Measurements from ENCODE around the gene LINS1.
A peak's percentile ranks its signal among the peaks of the same experiment; 100 is the strongest.

Gene LINS1

DNA sequence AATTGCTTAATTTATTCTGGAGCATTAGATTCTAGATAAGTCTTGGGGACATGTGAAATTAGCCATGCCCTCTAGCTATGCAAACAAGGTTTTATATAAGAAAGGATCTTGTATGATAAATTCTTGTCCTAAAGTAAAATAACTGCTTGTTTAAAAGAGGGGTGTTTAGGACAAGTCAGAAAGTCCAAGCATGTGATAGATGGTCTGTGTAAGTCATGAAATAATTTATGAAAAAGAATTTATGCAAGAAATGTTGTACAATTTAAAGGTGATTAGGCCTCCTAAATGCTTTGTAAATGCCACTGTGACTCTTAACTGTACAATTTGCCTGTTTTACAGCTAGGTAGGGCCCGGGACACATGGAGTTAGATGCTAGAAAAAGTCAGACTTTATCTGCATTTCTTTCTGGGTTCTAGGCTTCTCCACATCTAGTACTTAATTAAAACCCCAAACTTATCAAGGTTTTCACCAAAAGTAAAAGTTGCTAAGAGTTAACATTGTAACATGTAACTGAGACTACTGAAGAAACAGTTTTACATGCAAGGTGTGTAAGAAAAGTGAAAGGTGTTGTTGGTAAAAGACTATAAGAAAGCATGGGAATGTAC lies 13.2 kb downstream of the LINS1 start:
- no peak overlapping the region for H3K4me3 ChIP-seq (ENCODE audit: low read depth in 1 of 2, low read length in 1 of 2)
- H3K9me3 ChIP-seq, result peaks cover 12% of the 10 kb centered on the region
- TF ChIP-seq, protein P1, sequence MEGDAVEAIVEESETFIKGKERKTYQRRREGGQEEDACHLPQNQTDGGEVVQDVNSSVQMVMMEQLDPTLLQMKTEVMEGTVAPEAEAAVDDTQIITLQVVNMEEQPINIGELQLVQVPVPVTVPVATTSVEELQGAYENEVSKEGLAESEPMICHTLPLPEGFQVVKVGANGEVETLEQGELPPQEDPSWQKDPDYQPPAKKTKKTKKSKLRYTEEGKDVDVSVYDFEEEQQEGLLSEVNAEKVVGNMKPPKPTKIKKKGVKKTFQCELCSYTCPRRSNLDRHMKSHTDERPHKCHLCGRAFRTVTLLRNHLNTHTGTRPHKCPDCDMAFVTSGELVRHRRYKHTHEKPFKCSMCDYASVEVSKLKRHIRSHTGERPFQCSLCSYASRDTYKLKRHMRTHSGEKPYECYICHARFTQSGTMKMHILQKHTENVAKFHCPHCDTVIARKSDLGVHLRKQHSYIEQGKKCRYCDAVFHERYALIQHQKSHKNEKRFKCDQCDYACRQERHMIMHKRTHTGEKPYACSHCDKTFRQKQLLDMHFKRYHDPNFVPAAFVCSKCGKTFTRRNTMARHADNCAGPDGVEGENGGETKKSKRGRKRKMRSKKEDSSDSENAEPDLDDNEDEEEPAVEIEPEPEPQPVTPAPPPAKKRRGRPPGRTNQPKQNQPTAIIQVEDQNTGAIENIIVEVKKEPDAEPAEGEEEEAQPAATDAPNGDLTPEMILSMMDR (IDR thresholded peaks at IDR 0.05), result no peak
- H3K27ac ChIP-seq, result no peak overlapping the region
- H3K4me1 ChIP-seq (ENCODE audit: control insufficient read depth in 1 of 2, insufficient read depth in 1 of 2, low read depth in 1 of 2, low read length in 1 of 2), result no peaks in the 10 kb centered on the region
- H3K27me3 ChIP-seq, result no peaks in the 10 kb centered on the region
- H3K36me3 ChIP-seq, result no peaks in the 10 kb centered on the region

DNA sequence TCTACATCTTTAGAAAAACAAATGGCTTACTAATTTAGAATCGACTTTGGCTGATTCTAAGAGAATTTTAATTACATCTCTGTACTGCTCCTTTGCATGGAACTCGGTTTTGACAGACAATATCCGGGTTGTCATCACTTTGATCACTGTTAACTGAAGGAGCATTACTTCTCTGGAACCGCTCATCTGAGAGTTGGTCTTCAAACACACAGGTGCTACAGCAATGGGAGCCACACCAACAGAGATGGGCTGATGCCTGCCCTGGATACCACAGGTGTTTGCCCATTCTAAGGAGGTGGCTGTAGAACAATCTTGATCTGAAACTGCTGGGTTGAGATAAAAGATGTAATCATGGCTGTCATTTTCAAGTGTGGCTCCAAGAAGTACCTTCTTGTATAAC lies 21.6 kb downstream of the LINS1 start:
- TF ChIP-seq, protein P1 (IDR thresholded peaks at IDR 0.05), result no peak
- H3K27ac ChIP-seq, result no peak overlapping the region
- H3K9me3 ChIP-seq, result no peaks in the 10 kb centered on the region
- no peaks in the 10 kb centered on the region for H3K4me1 ChIP-seq (ENCODE audit: control insufficient read depth in 1 of 2, insufficient read depth in 1 of 2, low read depth in 1 of 2, low read length in 1 of 2)
- H3K4me3 ChIP-seq (ENCODE audit: low read depth in 1 of 2, low read length in 1 of 2), result no peak overlapping the region
- H3K36me3 ChIP-seq, result peaks cover 11% of the 10 kb centered on the region
- no peaks in the 10 kb centered on the region for H3K27me3 ChIP-seq

DNA sequence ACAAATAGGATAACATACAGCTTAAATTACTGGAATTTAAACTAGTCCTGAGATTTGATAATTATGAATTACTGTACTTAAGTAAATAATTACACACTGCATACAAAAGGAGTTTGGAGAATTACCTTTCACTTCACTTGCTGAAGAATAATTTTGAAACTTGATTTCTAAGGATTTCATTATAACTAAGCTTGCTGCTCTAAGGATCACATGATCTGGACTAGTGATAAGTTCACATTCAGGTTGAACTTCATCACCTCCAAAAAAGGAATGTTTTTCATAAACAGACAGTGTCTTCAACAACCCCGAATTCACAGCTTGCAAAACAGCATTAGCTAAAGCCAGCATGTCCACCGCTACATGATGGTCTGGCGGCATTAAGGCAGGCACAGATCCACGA lies 28.5 kb downstream of the LINS1 start:
- H3K36me3 ChIP-seq, result peaks cover 4% of the 10 kb centered on the region
- no peaks in the 10 kb centered on the region for H3K27me3 ChIP-seq
- H3K4me1 ChIP-seq (ENCODE audit: control insufficient read depth in 1 of 2, insufficient read depth in 1 of 2, low read depth in 1 of 2, low read length in 1 of 2), result peaks cover 15 to 28% of the 10 kb centered on the region in 2 experiments
- H3K27ac ChIP-seq, result no peak overlapping the region
- no peak overlapping the region for H3K4me3 ChIP-seq (ENCODE audit: low read depth in 1 of 2, low read length in 1 of 2)
- no peaks in the 10 kb centered on the region for H3K9me3 ChIP-seq
- TF ChIP-seq, protein P1 (IDR thresholded peaks at IDR 0.05), result no peak

DNA sequence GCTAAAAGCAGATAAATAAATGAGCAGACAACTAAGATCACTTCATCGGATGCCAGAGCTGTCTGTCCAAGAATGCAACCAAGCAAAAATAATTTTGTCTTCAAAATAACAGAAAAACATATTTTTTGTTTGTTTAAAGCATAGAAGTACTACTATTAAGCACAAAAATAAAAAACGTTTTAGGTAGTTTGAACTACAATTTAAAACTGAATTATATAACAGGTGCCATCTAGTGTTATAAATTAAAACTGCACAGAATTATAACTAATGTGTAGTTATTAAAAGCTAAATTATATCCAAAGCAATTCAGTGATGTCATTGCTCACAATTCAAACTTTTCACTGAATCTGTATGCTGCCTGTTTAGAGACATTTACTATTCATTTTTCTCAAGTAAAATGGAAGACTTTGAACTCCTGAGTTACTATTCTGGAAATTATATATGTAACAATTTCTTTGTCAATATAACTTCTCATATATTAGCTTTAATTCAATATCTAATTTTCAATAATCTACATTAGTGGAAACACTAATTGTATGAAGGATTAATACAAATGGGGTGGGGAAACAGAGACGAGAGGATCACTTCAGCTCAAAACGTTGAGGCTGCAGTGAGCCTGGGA lies 29.5 kb downstream of the LINS1 start:
- Histone ChIP-seq H3K27ac (peak overlapping the region; percentile 71), H3K4me3 (ENCODE audit: low read depth in 1 of 2, low read length in 1 of 2) (no peak overlapping the region), H3K4me1 (ENCODE audit: control insufficient read depth in 1 of 2, insufficient read depth in 1 of 2, low read depth in 1 of 2, low read length in 1 of 2) (peaks cover 15 to 28% of the 10 kb centered on the region in 2 experiments), H3K27me3 (no peaks in the 10 kb centered on the region), H3K9me3 (no peaks in the 10 kb centered on the region), H3K36me3 (peaks cover 4% of the 10 kb centered on the region)
- TF ChIP-seq, protein P1 (IDR thresholded peaks at IDR 0.05), result peak; percentile 42

DNA sequence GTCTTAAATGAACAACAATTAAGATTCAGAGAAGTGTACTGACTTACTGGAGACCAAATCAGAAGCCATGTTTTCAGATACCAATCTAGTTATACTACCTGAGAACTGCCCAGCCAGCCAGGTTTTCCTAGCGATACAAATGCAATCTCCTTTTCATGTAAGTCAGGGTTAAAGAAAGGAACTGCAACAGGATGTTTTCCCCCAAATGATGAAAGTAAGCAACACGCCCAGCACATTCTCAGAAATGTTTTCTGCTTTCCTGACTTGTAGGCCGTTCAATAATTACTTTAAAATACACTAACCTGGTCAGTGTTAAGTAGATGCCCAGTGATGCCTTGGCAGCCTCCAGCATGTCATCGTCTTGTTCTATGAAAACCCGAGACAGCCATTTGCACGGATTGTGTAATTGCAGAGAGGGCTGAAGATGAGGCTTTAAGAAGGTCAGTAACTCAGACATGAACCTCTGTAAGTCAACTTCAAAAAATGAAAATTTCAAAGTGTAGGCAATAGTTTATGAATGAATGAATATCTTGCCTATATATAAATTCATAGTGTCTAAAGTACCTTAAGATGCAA lies 30.3 kb downstream of the LINS1 start:
- TF ChIP-seq, protein P1 (IDR thresholded peaks at IDR 0.05), result no peak
- H3K4me3 ChIP-seq (ENCODE audit: low read depth in 1 of 2, low read length in 1 of 2), result no peak overlapping the region
- H3K36me3 ChIP-seq, result peaks cover 4% of the 10 kb centered on the region
- no peaks in the 10 kb centered on the region for H3K27me3 ChIP-seq
- no peaks in the 10 kb centered on the region for H3K9me3 ChIP-seq
- H3K27ac ChIP-seq, result peak overlapping the region; percentile 71
- peaks cover 16 to 28% of the 10 kb centered on the region in 2 experiments for H3K4me1 ChIP-seq (ENCODE audit: control insufficient read depth in 1 of 2, insufficient read depth in 1 of 2, low read depth in 1 of 2, low read length in 1 of 2)

All from neutrophil (primary cell).